PFSK-1 (cell line): ENCODE measurements around the gene BMP7.

Experiments used
- FOXP2 ChIP-seq: optimal IDR thresholded peaks from 2 replicates; pipeline ENCODE3; 2011; ENCODE audit warnings: borderline replicate concordance, control low read depth, inconsistent platforms; ENCODE audit not compliant: insufficient read depth; ENCODE audit errors: extremely low read length, extremely low read depth
- POLR2AphosphoS5 ChIP-seq: IDR thresholded peaks from 2 replicates; pipeline ENCODE4 v1.6.1; 2012; ENCODE audit warnings: low read depth, mild to moderate bottlenecking, control low read depth, low read length, moderate library complexity
- REST ChIP-seq, 2 experiments: IDR thresholded peaks; 2 replicates each; pipeline versions ENCODE4 v1.6.1 to v1.8.0; 2011 to 2012; ENCODE audit warnings: low read depth in 2 of 2, low read length in 2 of 2, control low read depth in 1 of 2, inconsistent platforms in 1 of 2, mild to moderate bottlenecking in 1 of 2, moderate library complexity in 1 of 2; ENCODE audit not compliant: insufficient read depth in 1 of 2
- SIN3A ChIP-seq: IDR thresholded peaks from 2 replicates; pipeline ENCODE4 v1.6.1; 2012; ENCODE audit warnings: mild to moderate bottlenecking, low read length, moderate library complexity, borderline replicate concordance; ENCODE audit not compliant: insufficient read depth
- TAF1 ChIP-seq: IDR thresholded peaks from 2 replicates; pipeline ENCODE4 v1.6.1; 2012; ENCODE audit warnings: low read length, control low read depth, borderline replicate concordance; ENCODE audit not compliant: insufficient read depth

Gene BMP7

GRCh38 chr20:57291003-57291402, 24.6 kb upstream of the BMP7 start:
- TF ChIP-seq TAF1: no peak
- TF ChIP-seq FOXP2: no peak
- TF ChIP-seq POLR2AphosphoS5: no peak
- no peak for TF ChIP-seq REST (IDR thresholded peaks at IDR 0.05; ENCODE audit: insufficient read depth in 1 of 2, low read depth in 2 of 2, low read length in 2 of 2)
- TF ChIP-seq SIN3A: no peak

GRCh38 chr20:57290178-57290484, 23.7 kb upstream of the BMP7 start:
- TF ChIP-seq TAF1 (no peak), REST (IDR thresholded peaks at IDR 0.05; ENCODE audit: insufficient read depth in 1 of 2, low read depth in 2 of 2, low read length in 2 of 2) (no peak), FOXP2 (no peak), POLR2AphosphoS5 (no peak), SIN3A (no peak)

- TF ChIP-seq REST (IDR thresholded peaks at IDR 0.05; ENCODE audit: insufficient read depth in 1 of 2, low read depth in 2 of 2, low read length in 2 of 2) (no peak), TAF1 (no peak), POLR2AphosphoS5 (no peak), SIN3A (no peak)
Observed at GRCh38 chr20:57289391-57290177, 23.1 kb upstream of the BMP7 start.

- no peak for TF ChIP-seq FOXP2
- no peak for TF ChIP-seq TAF1
- no peak for TF ChIP-seq POLR2AphosphoS5
- no peak for TF ChIP-seq SIN3A
- no peak for TF ChIP-seq REST (IDR thresholded peaks at IDR 0.05; ENCODE audit: insufficient read depth in 1 of 2, low read depth in 2 of 2, low read length in 2 of 2)
Observed at GRCh38 chr20:57288651-57289277, 22.3 kb upstream of the BMP7 start.
